ENCODE results near the gene ZNF407. TPM values are rescaled to one million over a fixed set of nuclear protein-coding genes. Genes with fewer than 3 reads are reported as not detected.

Gene ZNF407
- total RNA-seq, 1 experiment from 2014 or later, result 15.9 TPM

GRCh38 chr18:75033516-75033915 lies 435.8 kb downstream of the ZNF407 start:
- ChIA-PET POLR2A (ENCODE audit: low non-redundant PET) (no interaction called here), CTCF (no interaction called here)
- Histone ChIP-seq H3K36me3 (ENCODE audit: insufficient read depth, low read length, poor library complexity, severe bottlenecking) (no peaks in the 10 kb centered on the region), H3K27me3 (replicated peaks; ENCODE audit: insufficient read depth, low read depth, low read length, poor library complexity) (no peaks in the 10 kb centered on the region), H3K4me3 (ENCODE audit: low read depth, low read length, poor library complexity, severe bottlenecking) (no peak overlapping the region), H3K27ac (ENCODE audit: low read depth, low read length, poor library complexity, severe bottlenecking) (no peak overlapping the region), H3K4me1 (ENCODE audit: insufficient read depth, low read length, poor library complexity, severe bottlenecking) (no peaks in the 10 kb centered on the region), H3K9me3 (ENCODE audit: low read depth, low read length, poor library complexity, severe bottlenecking) (no peaks in the 10 kb centered on the region)
- TF ChIP-seq EZH2 (IDR thresholded peaks at IDR 0.05; ENCODE audit: borderline replicate concordance, low read depth, low read length, poor library complexity, severe bottlenecking) (no peak), CTCF (conservative IDR thresholded peaks at IDR 0.05; ENCODE audit: low read depth, low read length) (no peak)
- DNase-seq (ENCODE audit: low spot score), result no peak
- BruUV-seq (replicated peaks), result no TSS peak
- intact Hi-C loops (cut with micrococcal nuclease; ENCODE audit: unreplicated experiment), result no loop called here

GRCh38 chr18:75034937-75035336 lies 437.3 kb downstream of the ZNF407 start:
- POLR2A ChIA-PET (ENCODE audit: low non-redundant PET), result interaction anchor here (0.6 kb wide), 1 partner anchor 11 kb away, joined by 3 read pairs; no protein-coding TSS in a partner anchor
- intact Hi-C loops (cut with micrococcal nuclease; ENCODE audit: unreplicated experiment), result no loop called here
- BruUV-seq (replicated peaks), result no TSS peak
- DNase-seq (ENCODE audit: low spot score), result no peak
- Histone ChIP-seq H3K27ac (ENCODE audit: low read depth, low read length, poor library complexity, severe bottlenecking) (no peak overlapping the region), H3K36me3 (ENCODE audit: insufficient read depth, low read length, poor library complexity, severe bottlenecking) (no peaks in the 10 kb centered on the region), H3K4me3 (ENCODE audit: low read depth, low read length, poor library complexity, severe bottlenecking) (no peak overlapping the region), H3K4me1 (ENCODE audit: insufficient read depth, low read length, poor library complexity, severe bottlenecking) (no peaks in the 10 kb centered on the region), H3K27me3 (replicated peaks; ENCODE audit: insufficient read depth, low read depth, low read length, poor library complexity) (no peaks in the 10 kb centered on the region), H3K9me3 (ENCODE audit: low read depth, low read length, poor library complexity, severe bottlenecking) (no peaks in the 10 kb centered on the region)
- CTCF ChIA-PET, result no interaction called here
- no peak for TF ChIP-seq EZH2 (IDR thresholded peaks at IDR 0.05; ENCODE audit: borderline replicate concordance, low read depth, low read length, poor library complexity, severe bottlenecking)
- TF ChIP-seq CTCF (conservative IDR thresholded peaks at IDR 0.05; ENCODE audit: low read depth, low read length), result no peak

GRCh38 chr18:75035928-75036327 lies 438.3 kb downstream of the ZNF407 start:
- TF ChIP-seq EZH2 (IDR thresholded peaks at IDR 0.05; ENCODE audit: borderline replicate concordance, low read depth, low read length, poor library complexity, severe bottlenecking) (no peak), CTCF (conservative IDR thresholded peaks at IDR 0.05; ENCODE audit: low read depth, low read length) (no peak)
- no TSS peak for BruUV-seq (replicated peaks)
- Histone ChIP-seq H3K27ac (ENCODE audit: low read depth, low read length, poor library complexity, severe bottlenecking) (no peak overlapping the region), H3K9me3 (ENCODE audit: low read depth, low read length, poor library complexity, severe bottlenecking) (no peaks in the 10 kb centered on the region), H3K4me3 (ENCODE audit: low read depth, low read length, poor library complexity, severe bottlenecking) (no peak overlapping the region), H3K36me3 (ENCODE audit: insufficient read depth, low read length, poor library complexity, severe bottlenecking) (no peaks in the 10 kb centered on the region), H3K4me1 (ENCODE audit: insufficient read depth, low read length, poor library complexity, severe bottlenecking) (no peaks in the 10 kb centered on the region), H3K27me3 (replicated peaks; ENCODE audit: insufficient read depth, low read depth, low read length, poor library complexity) (no peaks in the 10 kb centered on the region)
- intact Hi-C loops (cut with micrococcal nuclease; ENCODE audit: unreplicated experiment), result no loop called here
- CTCF ChIA-PET, result no interaction called here
- no peak for DNase-seq (ENCODE audit: low spot score)
- POLR2A ChIA-PET (ENCODE audit: low non-redundant PET), result no interaction called here

All from A673 (cell line).